Epithelial cell of esophagus (primary cell): ENCODE results near the gene PACS1.

ENCODE experiments used
- DNase-seq: peaks from one replicate; pipeline ENCODE4 v3.0.0; 2010; ENCODE audit warnings: low read depth
- H3K4me3 ChIP-seq: 2 replicates; pipeline ENCODE4 v1.5.1; 2011; ENCODE audit warnings: mild to moderate bottlenecking, low read length, control low read depth
- TF ChIP-seq, protein P1 (sequence below): IDR thresholded peaks from 2 replicates; pipeline ENCODE4 v1.5.1; 2011; ENCODE audit warnings: low read depth, mild to moderate bottlenecking, low read length, control low read depth, inconsistent platforms; ENCODE audit not compliant: insufficient read depth; ENCODE audit errors: missing control alignments

PACS1 gene

DNA sequence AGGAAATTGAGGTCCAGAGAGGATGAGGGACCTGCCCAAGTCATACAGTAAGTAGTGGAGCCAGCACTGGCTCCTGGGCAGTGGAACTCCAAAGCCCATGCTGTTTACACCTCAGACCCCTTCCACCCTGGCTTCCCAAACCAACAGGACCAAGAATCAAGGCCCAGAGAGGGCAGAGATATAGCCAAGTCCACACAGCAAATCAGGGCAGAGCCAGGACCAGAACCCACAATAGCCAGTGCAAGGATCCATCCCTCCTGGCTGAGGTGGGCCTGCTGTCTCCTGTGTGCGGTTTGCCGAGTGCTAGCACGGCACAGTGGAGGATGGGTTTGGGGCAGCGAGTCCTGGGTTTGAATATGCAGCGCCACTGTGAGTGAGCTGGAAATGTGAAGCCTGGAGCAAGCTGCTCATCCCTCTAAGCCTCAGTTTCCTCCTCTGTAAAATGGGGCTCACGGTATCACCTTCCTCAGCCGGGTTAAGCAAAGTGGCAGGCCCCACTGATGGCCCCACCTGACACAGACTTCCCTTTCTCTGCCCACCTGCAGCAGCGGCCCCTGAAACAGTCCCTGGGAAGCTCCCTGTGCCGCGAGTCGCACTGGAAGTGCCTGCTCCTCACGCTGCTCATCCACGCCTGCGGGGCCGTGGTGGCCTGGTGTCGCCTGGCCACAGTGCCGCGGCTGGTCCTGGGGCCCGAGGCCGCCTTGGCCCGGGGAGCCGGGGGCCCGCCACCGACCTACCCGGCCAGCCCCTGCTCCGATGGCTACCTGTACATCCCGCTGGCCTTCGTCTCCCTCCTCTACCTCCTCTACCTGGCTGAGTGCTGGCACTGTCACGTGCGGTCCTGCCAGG is 223.9 kb downstream of the PACS1 start:
- no peak overlapping the region for H3K4me3 ChIP-seq
- TF ChIP-seq, protein P1, sequence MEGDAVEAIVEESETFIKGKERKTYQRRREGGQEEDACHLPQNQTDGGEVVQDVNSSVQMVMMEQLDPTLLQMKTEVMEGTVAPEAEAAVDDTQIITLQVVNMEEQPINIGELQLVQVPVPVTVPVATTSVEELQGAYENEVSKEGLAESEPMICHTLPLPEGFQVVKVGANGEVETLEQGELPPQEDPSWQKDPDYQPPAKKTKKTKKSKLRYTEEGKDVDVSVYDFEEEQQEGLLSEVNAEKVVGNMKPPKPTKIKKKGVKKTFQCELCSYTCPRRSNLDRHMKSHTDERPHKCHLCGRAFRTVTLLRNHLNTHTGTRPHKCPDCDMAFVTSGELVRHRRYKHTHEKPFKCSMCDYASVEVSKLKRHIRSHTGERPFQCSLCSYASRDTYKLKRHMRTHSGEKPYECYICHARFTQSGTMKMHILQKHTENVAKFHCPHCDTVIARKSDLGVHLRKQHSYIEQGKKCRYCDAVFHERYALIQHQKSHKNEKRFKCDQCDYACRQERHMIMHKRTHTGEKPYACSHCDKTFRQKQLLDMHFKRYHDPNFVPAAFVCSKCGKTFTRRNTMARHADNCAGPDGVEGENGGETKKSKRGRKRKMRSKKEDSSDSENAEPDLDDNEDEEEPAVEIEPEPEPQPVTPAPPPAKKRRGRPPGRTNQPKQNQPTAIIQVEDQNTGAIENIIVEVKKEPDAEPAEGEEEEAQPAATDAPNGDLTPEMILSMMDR, result no peak

More for the DNA sequence above, 223.9 kb downstream of the PACS1 start:
- DNase-seq, result no peak
